ENCODE results near the gene GP1BB. TPM values are rescaled to one million over a fixed set of nuclear protein-coding genes. Genes with fewer than 3 reads are reported as not detected.
"Not testable (repeated sequence)": the region's sequence is repeated elsewhere in the genome, so short reads cannot be mapped to it uniquely, and the experiment has no call there.

GP1BB gene
- total RNA-seq, result 1 to 10 TPM in 2 of 4 donors, under 1 TPM in 1, not detected in 1; 0.76 to 7.4 (median 6.4) TPM

GRCh38 chr22:19723232-19723982, at the start of gene GP1BB:
Gene GP1BB, plus strand, starts transcription at chr22:19723539. Its CDS starts 31 bp downstream, at chr22:19723570.
- no peak for DNase-seq
- H3K36me3 ChIP-seq, result no peaks in the 10 kb centered on the region
- H3K27me3 ChIP-seq, result no peaks in the 10 kb centered on the region
- no peak within 1 kb of the TSS for H3K27ac ChIP-seq
- H3K4me1 ChIP-seq, result no peaks in the 10 kb centered on the region
- TF ChIP-seq CTCF (IDR thresholded peaks at IDR 0.05) (no peak), POLR2A (IDR thresholded peaks at IDR 0.05) (no peak)
- no peaks in the 10 kb centered on the region for H3K9me3 ChIP-seq
- intact Hi-C loops (cut with DNase I; ENCODE audit: low total_unique reads), result no loop called here
- H3K4me3 ChIP-seq, result no peak within 1 kb of the TSS

- intact Hi-C loops (cut with DNase I; ENCODE audit: low total_unique reads), result no loop called here
- no peaks in the 10 kb centered on the region for H3K36me3 ChIP-seq
- H3K4me3 ChIP-seq, result no peak overlapping the region
- no peaks in the 10 kb centered on the region for H3K9me3 ChIP-seq
- DNase-seq, result no peak
- no peaks in the 10 kb centered on the region for H3K27me3 ChIP-seq
- no peak overlapping the region for H3K27ac ChIP-seq
- no peaks in the 10 kb centered on the region for H3K4me1 ChIP-seq
- TF ChIP-seq CTCF (IDR thresholded peaks at IDR 0.05), result no peak
- TF ChIP-seq POLR2A (IDR thresholded peaks at IDR 0.05), result no peak
These were observed 49.7 kb upstream of the GP1BB start for GRCh38 chr22:19673660-19674059.

DNA sequence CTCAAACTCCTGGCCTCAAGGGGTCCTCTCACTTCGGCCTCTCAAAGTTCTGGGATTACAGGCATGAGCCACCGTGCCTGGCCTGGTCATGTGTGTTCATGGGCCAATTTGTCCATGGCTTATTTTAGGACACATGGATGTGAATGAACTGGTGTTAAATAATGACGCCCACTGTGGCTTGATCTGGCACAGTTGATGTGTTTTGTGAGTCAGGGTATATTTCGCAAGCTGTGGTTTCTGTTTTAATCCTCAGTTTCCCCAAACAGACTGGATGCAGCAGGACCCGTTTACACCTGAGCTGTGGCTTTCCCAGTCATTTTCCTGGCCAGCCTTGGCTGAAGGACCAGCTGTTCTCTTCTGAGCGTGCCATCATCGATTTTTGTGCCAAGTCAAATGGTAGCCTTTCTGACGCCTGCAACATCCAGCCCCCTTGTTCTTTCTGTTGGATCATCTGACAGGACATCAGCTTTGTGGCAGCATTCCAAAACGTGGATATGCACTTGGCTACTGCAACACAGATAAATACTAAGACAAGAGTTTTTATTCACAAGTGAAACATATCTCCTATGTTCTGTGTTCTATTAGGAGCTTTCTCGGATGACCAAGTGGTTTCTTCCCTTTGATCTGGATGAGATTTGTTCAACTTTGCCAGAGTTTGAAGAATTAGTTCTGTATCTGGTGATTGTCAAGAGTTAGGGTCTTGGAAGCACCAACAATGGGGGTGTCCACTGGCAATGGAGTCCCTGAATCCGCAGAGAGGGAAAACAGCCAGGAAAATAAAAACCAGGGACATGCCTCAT, 49.0 kb upstream of the GP1BB start:
- Histone ChIP-seq H3K27me3 (no peaks in the 10 kb centered on the region), H3K36me3 (no peaks in the 10 kb centered on the region)
- intact Hi-C loops (cut with DNase I; ENCODE audit: low total_unique reads), result no loop called here

DNA sequence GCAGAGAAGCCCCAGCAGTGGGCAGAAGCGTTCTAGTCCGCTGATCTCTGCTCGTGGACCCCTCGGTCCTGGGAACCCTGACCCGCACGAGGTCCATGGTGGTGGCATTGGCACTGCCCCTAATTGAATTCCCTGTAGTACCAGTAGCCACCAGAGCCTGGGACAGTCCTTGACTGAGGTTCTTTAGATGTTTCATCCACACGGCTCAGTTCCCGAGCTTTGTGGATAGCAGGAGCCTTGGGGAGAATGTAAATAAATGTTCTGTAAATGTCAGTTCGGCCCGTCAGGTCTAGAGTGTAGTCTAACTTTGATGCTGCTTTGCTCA, 48.4 kb upstream of the GP1BB start:
- no peaks in the 10 kb centered on the region for H3K9me3 ChIP-seq
- no peaks in the 10 kb centered on the region for H3K4me1 ChIP-seq
- H3K27me3 ChIP-seq, result no peaks in the 10 kb centered on the region
- intact Hi-C loops (cut with DNase I; ENCODE audit: low total_unique reads), result no loop called here
- no peak overlapping the region for H3K4me3 ChIP-seq
- no peak overlapping the region for H3K27ac ChIP-seq
- no peak for DNase-seq
- no peak for TF ChIP-seq CTCF (IDR thresholded peaks at IDR 0.05)
- no peak for TF ChIP-seq POLR2A (IDR thresholded peaks at IDR 0.05)
- no peaks in the 10 kb centered on the region for H3K36me3 ChIP-seq

More for the DNA sequence above, 49.0 kb upstream of the GP1BB start:
- no peaks in the 10 kb centered on the region for H3K4me1 ChIP-seq
- no peak overlapping the region for H3K4me3 ChIP-seq
- no peak overlapping the region for H3K27ac ChIP-seq
- TF ChIP-seq POLR2A (IDR thresholded peaks at IDR 0.05) (no peak), CTCF (IDR thresholded peaks at IDR 0.05) (no peak)
- H3K9me3 ChIP-seq, result no peaks in the 10 kb centered on the region
- DNase-seq, result no peak

GRCh38 chr22:19675428-19675827, 47.9 kb upstream of the GP1BB start:
- Histone ChIP-seq H3K36me3 (no peaks in the 10 kb centered on the region), H3K27me3 (no peaks in the 10 kb centered on the region), H3K27ac (no peak overlapping the region), H3K9me3 (no peaks in the 10 kb centered on the region), H3K4me3 (no peak overlapping the region), H3K4me1 (no peaks in the 10 kb centered on the region)
- TF ChIP-seq POLR2A (IDR thresholded peaks at IDR 0.05) (no peak), CTCF (IDR thresholded peaks at IDR 0.05) (no peak)
- intact Hi-C loops (cut with DNase I; ENCODE audit: low total_unique reads), result no loop called here
- no peak for DNase-seq

GRCh38 chr22:19676437-19676836, 46.9 kb upstream of the GP1BB start:
- intact Hi-C loops (cut with DNase I; ENCODE audit: low total_unique reads); H3K9me3 ChIP-seq; H3K27ac ChIP-seq; H3K4me1 ChIP-seq; H3K4me3 ChIP-seq; DNase-seq; H3K27me3 ChIP-seq; H3K36me3 ChIP-seq: not testable (repeated sequence)
